Measurements from ENCODE around the gene GLP1R.

Gene GLP1R

DNA sequence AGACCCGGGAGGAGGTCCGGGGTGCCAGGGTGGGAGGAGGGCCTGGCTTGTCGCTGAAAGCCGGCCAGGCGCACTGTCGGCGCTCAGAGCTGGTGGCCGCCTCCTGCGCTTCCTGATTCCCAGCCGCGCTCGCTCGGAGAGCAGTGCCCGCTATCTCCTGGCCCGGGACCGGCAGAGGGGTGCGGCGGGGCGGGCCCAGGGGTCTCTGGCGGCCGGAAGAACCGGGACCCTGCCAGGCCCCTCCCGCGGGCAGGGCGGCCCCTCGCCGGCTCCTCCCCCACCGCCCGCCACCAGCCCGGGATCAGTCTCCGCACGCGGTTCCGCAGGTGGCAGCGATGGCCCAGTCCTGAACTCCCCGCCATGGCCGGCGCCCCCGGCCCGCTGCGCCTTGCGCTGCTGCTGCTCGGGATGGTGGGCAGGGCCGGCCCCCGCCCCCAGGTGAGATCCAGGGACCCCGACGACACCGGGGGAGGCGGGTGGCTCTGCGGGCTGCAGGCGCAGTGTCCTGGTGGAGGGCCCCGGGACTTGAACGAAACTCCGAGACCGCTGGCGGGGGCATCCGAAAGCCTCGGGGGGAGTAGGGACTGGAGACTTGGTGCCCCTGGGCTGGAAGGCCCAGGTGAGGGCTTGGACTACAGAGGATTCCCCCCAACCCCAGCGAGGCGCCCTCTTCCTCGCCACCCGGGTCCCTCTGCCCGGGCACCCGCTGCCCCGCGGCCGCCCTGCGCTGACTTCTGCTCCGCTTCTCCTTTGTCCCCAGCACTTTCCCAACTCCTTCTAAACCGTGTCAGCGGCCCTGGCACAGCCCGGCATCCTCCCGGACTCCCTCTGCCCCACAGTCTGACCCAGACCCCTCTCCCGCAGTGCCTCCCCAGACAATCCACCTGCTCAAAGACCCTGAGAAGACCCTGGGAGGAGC lies at the start of gene GLP1R:
TSS of gene GLP1R (plus strand) at position 301 of the 919 bp plus-strand sequence. CDS start at position 361, 60 bp downstream.
- H3K4me3 ChIP-seq (ENCODE audit: low read length), result no peak within 1 kb of the TSS
- TF ChIP-seq ZNF274 (IDR thresholded peaks at IDR 0.05; ENCODE audit: low read depth, low read length), result no peak

- TF ChIP-seq ZNF274 (IDR thresholded peaks at IDR 0.05; ENCODE audit: low read depth, low read length), result no peak
- no peak overlapping the region for H3K4me3 ChIP-seq (ENCODE audit: low read length)
Measured at GRCh38 chr6:39003072-39003471, 45.5 kb upstream of the GLP1R start.

DNA sequence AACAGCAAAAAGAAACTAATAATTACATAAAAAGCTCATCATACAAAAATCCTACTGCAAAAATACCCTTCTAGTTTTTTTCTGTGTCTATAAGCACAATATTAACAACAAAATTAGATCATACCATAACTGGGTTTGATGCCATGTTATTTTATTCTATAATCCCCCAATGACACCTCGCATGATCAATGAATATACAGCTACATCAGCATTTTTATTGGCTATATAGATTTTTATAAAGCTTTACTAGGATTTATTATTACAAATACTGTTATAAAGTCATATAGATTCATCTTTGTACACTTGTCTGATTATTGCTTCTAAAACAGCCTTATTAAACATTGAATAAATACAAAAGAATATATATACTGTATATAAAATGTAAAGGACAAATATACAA lies 45.1 kb upstream of the GLP1R start:
- TF ChIP-seq ZNF274 (IDR thresholded peaks at IDR 0.05; ENCODE audit: low read depth, low read length), result no peak
- no peak overlapping the region for H3K4me3 ChIP-seq (ENCODE audit: low read length)

DNA sequence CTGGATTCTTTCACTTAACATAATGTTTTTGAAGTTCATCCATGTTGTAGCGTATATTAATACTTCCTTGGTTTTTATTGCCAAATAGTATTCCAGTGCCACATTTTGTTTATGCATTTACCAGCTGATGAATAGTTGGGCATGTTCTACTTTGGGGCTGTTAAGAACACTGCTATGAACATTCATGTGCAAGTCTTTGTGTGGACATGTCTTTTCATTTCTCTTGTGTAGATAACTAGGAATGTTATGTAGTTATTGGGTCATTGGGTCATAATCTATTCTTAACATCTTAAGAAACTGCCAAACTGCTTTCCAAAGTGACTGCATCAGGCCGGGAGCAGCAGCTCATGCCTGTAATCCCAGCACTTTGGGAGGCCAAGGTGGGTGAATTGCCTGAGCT lies 43.8 kb upstream of the GLP1R start:
- no peak for TF ChIP-seq ZNF274 (IDR thresholded peaks at IDR 0.05; ENCODE audit: low read depth, low read length)

GRCh38 chr6:39005774-39006173 lies 42.8 kb upstream of the GLP1R start:
- no peak overlapping the region for H3K4me3 ChIP-seq (ENCODE audit: low read length)
- TF ChIP-seq ZNF274 (IDR thresholded peaks at IDR 0.05; ENCODE audit: low read depth, low read length), result no peak

More for the DNA sequence above, 43.8 kb upstream of the GLP1R start:
- no peak overlapping the region for H3K4me3 ChIP-seq (ENCODE audit: low read length)

DNA sequence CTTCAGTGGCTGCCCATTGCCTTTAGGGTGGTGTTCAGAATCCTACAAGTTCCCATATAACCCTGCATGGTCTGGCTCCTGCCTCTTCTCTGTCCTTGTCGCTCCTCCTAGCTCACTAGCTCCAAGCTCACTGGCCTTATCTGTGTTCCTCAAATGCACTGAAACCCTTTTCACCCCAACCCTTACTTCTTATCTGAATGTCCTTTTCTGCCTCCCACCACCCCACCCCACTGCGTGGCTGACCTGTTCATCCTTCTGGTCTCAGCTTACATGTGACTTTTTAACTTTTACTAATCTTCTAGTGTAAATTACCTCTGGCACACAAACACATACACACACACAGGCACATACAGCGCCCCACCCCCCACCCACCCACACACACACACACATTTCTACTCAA lies 41.0 kb upstream of the GLP1R start:
- H3K4me3 ChIP-seq (ENCODE audit: low read length), result no peak overlapping the region
- no peak for TF ChIP-seq ZNF274 (IDR thresholded peaks at IDR 0.05; ENCODE audit: low read depth, low read length)

DNA sequence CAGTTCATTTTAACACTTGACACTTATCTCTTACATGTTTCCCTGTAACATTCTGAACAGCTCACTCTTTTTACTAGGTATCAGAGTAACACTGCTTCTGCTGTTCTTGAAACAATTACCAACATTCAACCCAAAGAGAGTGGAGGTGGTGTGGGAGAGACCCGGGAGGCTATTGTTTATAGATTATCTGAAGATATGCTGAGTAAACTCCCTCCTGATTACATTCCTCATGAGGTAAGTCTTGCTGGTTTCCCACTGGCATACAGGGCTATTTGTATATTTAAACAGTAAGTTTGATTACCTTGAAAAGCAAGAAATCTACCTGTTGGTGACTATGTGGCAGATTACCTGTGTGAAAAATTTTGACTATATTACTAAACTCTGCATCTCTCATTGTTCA lies 39.8 kb upstream of the GLP1R start:
- H3K4me3 ChIP-seq (ENCODE audit: low read length), result no peak overlapping the region
- no peak for TF ChIP-seq ZNF274 (IDR thresholded peaks at IDR 0.05; ENCODE audit: low read depth, low read length)

GRCh38 chr6:39009476-39009875 lies 39.1 kb upstream of the GLP1R start:
- no peak overlapping the region for H3K4me3 ChIP-seq (ENCODE audit: low read length)
- TF ChIP-seq ZNF274 (IDR thresholded peaks at IDR 0.05; ENCODE audit: low read depth, low read length), result no peak

DNA sequence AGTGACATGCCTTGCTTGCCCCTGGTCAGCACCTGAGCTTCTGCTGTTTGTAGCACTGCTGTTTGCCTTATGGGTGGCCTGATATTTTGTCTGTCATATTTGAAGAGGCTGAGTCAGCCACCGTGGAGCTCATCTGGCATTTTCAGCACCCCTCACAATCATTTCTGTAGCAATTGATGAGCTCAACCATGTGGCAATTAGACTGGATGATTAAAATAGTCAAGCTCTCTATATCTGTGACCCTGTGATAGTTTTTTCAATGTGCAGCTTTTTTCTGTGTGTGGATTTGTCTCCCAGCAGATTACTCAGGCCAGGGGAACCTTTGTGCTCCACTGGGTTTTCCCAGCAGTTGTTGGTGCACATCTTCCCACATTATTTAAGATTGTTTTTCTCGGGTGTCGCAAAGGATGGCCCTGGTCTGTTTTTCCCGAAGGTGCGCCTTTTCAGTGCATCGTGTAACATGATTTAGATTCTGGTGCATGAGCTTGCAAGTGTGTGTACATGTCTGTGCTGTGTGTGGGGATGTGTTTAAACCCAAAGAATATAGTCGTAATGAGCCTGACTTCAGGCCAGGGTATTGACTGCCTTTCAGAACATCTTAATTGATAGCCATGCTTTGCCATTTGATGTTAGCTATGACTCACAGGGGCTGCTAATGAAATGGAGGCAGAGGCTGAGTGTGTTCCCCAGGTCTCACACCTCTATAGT lies 31.6 kb upstream of the GLP1R start:
- no peak overlapping the region for H3K4me3 ChIP-seq (ENCODE audit: low read length)
- TF ChIP-seq ZNF274 (IDR thresholded peaks at IDR 0.05; ENCODE audit: low read depth, low read length), result no peak

GRCh38 chr6:39017547-39017880 lies 31.1 kb upstream of the GLP1R start:
- TF ChIP-seq ZNF274 (IDR thresholded peaks at IDR 0.05; ENCODE audit: low read depth, low read length), result no peak
- no peak overlapping the region for H3K4me3 ChIP-seq (ENCODE audit: low read length)

DNA sequence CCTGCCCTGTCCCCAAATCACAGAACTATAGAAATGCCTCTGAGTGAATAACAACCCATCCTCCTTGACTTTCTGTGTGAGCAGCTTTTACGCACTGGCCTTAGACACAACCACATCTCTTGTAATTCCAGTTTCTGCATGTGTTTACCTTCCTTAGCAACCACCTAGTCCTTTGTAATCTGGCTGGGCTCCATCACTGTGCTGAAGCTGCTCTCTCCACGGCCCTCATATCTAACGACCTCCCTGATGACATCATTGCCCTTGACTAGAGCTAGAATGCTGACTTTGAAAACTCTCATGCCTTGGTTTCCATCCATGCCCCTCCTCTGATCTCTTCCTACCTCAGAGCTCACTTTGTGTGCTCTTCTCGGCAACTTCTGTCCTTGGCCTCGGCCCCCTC lies 30.5 kb upstream of the GLP1R start:
- H3K4me3 ChIP-seq (ENCODE audit: low read length), result no peak overlapping the region
- no peak for TF ChIP-seq ZNF274 (IDR thresholded peaks at IDR 0.05; ENCODE audit: low read depth, low read length)

- H3K4me3 ChIP-seq (ENCODE audit: low read length), result no peak overlapping the region
- TF ChIP-seq ZNF274 (IDR thresholded peaks at IDR 0.05; ENCODE audit: low read depth, low read length), result no peak
Measured at GRCh38 chr6:39020136-39020535, 28.4 kb upstream of the GLP1R start.

DNA sequence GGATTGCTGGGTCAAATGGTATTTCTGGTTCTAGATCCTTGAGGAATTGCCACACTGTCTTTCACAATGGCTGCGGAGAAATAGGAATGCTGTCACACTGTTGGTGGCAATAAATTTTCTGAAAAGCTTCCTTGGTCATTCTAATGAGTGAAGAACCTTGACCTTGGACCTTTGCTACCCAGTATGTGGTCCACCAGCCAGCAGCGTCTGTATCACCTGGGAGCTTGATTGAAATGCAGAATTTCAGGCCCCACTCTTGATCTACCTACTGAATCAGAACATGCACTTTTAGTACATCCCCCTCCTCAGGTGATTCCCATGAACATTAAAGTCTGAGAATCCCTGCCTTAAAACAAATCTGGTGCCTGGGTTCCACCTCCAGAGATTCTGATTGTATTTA lies 27.5 kb upstream of the GLP1R start:
- H3K4me3 ChIP-seq (ENCODE audit: low read length), result no peak overlapping the region
- no peak for TF ChIP-seq ZNF274 (IDR thresholded peaks at IDR 0.05; ENCODE audit: low read depth, low read length)

DNA sequence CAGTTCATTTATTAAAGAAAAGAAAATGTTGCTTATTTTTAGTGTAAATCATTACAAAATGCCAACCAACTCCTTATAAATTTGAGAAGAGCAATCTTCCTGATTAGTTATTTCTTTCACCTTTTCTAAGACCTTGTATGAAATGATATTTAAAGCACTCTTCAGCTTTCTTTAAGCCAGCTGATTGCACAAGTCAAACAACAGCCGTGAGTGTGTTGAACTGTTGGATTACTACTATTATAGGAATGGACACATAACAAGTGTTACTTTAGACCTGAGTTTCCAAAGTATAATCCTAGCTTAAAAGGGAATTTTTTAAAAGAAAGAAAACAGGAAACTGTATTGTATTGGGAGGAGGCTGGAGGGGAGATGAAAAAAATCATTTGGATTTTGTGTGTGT lies 26.8 kb upstream of the GLP1R start:
- H3K4me3 ChIP-seq (ENCODE audit: low read length), result no peak overlapping the region
- no peak for TF ChIP-seq ZNF274 (IDR thresholded peaks at IDR 0.05; ENCODE audit: low read depth, low read length)

DNA sequence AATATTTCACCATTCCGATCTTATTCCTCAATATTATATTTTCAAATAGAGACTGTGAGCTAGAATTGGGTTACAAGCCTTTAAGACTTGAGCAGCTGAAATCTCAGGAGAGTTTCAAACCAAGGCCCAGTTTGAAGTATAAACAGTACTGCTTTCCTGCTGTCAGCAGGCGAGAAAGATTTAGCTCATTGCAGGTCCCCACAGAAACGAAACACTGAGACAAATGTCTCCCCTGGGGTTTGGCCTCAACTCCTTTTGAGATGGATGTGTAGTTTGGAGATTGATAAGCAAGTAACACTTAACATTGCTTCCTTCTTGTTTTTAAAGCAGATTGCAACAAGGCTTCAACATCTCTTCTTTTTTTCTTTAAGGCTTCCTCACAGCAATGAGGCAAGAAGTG lies 22.4 kb upstream of the GLP1R start:
- no peak overlapping the region for H3K4me3 ChIP-seq (ENCODE audit: low read length)
- TF ChIP-seq ZNF274 (IDR thresholded peaks at IDR 0.05; ENCODE audit: low read depth, low read length), result no peak
